NCI-H748 treated with DMSO at 0.1 percent for 48 hours (cell line): ENCODE measurements around the gene FAM83F.
"Not testable (repeated sequence)": the region's sequence is repeated elsewhere in the genome, so short reads cannot be mapped to it uniquely, and the experiment has no call there.

Source experiments
- DNase-seq: peaks from one replicate; lab custom pipeline; 2025; lab: John Stamatoyannopoulos, UW

FAM83F gene

GRCh38 chr22:39994566-39995392 lies at the start of gene FAM83F:
Gene FAM83F, plus strand, starts transcription at chr22:39994954. Its CDS starts 89 bp downstream, at chr22:39995043.
- DNase-seq, result no peak

DNA sequence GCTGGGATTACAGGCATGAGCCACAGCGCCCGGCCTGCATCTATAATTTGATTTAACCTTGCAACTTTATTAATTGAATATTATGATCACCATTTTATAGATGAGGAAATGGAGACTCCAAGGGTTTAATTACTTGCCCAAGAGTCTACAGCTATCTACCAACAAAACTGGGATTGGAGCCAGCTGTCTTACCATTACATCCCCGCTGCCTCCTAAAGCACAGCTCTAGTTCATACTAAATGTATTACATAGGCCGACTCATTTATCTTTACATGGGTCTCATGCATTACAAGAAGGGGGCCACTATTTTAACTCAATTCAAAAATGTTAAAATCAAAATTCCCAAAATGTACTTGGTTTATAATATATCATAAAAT lies 48.6 kb upstream of the FAM83F start:
- DNase-seq, result no peak

- DNase-seq, result no peak
These were observed 48.1 kb upstream of the FAM83F start for GRCh38 chr22:39946503-39947219.

DNA sequence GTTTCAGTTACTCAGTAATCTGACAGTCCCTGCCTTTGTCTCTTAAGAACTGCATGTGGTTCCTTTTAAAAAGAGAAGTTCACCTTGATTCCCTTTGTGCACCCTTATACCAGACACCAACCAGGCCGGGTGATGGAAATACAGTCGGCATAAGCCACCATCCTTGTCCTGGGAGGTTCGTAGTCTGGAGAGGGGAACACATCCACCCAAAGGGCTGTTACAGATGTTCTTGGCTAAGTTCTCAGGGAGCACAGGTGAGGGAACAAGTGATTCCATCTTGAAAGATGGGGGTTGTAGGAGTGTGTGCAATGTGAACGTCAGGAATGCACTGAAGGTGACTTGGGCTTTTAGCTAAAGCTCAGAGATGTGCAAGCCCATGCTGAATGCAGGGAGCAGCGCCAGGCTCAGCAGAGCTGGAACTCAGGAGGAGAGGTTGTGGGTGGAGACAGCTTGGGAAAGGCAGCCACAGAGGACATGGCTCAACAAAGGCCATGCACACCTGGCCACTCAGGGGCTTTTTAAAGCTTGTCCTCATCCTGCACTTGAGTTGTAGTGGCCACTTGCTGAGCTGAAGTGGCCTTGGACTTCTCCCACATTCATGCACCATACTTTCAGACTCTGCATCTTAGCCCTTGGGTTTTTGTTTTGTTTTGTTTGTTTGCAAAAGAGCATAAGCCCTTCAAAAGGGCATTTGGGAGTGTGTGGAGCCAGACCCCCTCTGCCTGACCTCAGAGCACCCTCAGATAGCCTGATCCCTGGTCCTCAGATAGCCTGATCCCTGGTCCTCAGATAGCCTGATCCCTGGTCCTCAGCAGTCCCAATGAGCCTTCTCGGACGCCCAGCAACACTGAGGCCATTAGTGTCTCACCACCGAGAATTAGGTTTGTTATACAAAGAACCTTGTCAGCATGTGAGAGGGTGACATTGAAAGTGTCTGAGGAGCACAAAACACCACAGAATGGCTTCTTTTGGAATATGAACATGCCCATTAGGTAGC lies 47.2 kb upstream of the FAM83F start:
- DNase-seq, result no peak

GRCh38 chr22:39949964-39950737 lies 44.6 kb upstream of the FAM83F start:
- no peak for DNase-seq

- DNase-seq, result not testable (repeated sequence)
These were observed 43.0 kb upstream of the FAM83F start for GRCh38 chr22:39951603-39952293.

DNA sequence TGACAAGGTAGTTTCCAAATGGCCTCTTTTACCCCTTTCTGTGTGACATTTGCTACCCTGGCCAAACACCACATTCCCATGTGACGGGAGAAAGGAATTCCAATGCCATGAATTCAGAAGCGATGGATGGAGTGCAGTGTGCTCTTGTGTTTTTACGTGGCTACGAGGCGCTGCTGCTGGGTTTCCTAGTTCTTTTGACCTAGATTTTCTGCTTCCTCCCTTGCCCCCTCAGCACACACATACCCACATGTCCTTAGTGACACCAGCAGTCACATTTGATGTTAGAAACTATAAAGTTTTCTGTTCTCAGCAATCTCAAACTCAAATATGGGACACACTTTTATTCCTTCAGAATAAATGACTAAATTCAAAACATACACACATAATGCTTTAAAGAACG lies 42.4 kb upstream of the FAM83F start:
- DNase-seq, result no peak

DNA sequence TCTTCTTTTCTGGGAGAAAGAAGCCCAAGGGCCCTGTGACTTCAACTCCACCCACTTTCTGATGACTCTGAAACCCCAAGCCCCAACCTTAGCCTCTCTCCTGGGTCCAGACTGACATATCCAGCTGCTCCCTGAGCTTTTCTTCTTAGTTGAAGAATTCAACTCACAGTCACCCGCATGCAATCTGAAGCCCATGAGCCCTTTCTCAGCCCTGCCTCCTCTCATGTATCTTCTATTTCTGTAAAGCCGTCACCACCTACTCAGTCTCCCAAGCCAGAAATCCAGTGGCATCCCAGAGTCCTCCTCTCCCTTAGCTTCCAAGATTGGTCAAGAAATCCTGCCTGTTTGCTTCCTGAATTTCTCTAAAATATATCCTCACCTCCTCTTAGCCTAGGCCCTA lies 41.7 kb upstream of the FAM83F start:
- no peak for DNase-seq

GRCh38 chr22:39954584-39955055 lies 40.1 kb upstream of the FAM83F start:
- no peak for DNase-seq

DNA sequence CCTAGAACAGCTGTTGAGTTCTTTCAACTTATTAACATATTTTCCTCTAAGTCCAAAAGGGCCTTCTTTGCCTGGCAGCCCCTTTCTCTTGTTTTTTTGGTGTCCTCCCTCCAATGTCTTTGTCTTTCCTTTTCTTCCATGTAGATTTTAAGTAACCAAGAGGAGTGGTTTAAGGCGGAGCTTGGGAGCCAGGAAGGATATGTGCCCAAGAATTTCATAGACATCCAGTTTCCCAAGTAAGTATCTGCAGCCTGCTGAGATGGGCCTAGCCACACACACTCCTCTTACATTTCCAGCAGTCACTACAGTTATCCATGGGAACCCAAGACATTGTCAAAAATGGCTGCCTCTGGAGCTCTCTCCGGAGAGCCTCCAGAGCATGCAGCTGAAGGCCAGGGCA lies 39.1 kb upstream of the FAM83F start:
- no peak for DNase-seq

- no peak for DNase-seq
These were observed 37.7 kb upstream of the FAM83F start for GRCh38 chr22:39956932-39957664.

- no peak for DNase-seq
These were observed 36.6 kb upstream of the FAM83F start for GRCh38 chr22:39958009-39958711.

GRCh38 chr22:39958949-39959639 lies 35.7 kb upstream of the FAM83F start:
- no peak for DNase-seq

GRCh38 chr22:39959640-39960447 lies 34.9 kb upstream of the FAM83F start, which contains the start of gene TMA7B:
Gene TMA7B, plus strand, starts transcription at chr22:39960397. Its CDS starts 3,978 bp downstream, at chr22:39964375.
- no peak for DNase-seq

DNA sequence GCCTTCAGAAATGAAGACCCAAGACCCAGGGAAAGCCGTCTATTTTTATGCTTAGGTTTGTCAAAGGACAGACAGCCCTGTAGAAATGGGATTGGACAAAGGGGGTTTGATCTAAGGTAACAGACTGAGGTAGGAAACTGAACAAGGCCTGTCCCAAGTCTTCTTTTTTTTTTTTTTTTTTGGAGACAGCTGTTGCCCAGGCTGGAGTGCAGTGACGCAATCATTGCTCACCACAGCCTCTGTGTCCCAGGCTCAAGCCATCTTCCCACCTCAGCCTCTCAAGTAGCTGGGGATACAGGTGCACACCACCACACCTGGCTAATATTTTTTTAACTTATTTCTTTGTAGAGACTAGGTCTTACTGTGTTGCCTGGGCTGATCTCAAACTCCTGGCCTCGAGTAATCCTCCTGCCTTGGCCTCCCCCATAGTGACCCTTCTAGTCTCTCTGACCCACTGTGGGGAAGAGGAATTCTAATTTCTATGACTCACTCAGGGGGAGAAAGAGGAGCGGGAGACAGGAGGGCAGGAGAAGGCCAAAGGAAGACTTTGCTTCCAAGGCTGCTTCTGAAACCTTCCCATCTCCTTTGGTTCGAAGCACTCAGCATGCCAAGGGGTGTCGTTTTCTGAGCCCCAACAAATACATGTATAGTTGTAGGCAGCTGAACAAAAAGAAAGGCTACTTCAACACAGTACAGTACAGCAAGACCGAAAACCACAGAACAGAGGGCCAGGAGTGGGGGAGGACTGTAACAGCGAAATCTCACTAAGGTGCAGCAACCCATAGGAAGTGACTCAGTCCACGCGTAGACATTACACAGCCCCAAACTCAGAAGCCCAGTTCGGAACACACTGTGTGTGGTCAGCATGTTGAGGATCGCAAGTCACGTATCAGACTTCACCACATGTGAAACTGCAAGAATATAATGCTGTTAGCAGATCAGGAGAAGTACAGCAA lies 33.7 kb upstream of the FAM83F start:
- DNase-seq, result no peak

GRCh38 chr22:39962071-39962470 lies 32.7 kb upstream of the FAM83F start:
- DNase-seq, result no peak

DNA sequence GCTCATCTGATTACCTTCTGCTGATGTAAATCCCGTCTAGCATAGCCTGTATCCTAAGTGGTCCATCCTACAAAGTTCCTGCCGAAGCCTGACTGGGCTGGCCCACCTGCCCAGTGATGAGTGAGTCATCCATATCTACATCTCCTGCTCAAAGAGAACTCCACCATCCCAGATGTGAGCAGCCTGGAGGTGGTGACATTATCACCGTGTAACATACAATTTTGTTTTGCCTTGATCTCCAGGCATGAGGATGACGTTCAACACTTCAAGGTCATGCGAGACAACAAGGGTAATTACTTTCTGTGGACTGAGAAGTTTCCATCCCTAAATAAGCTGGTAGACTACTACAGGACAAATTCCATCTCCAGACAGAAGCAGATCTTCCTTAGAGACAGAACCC lies 29.0 kb upstream of the FAM83F start:
- DNase-seq, result no peak
